Stimulated activated CD4-positive, alpha-beta T cell treated with anti-CD3 and anti-CD28 coated beads, Interleukin-2, amount 100 ng/mL, for 48 hours (primary cell): ENCODE measurements around the gene PPM1F.
"Not testable (repeated sequence)": the region's sequence is repeated elsewhere in the genome, so short reads cannot be mapped to it uniquely, and the experiment has no call there.

ENCODE experiments used
- DNase-seq, 2 donors: peaks; one replicate each; pipeline ENCODE4 v3.0.0-alpha.2; 2020

The PPM1F gene

GRCh38 chr22:21882754-21883333 is 69.8 kb downstream of the PPM1F start:
- DNase-seq = not testable (repeated sequence)

- DNase-seq = no peak
These were observed 70.6 kb downstream of the PPM1F start for GRCh38 chr22:21881841-21882753.

- peak in 1 of 2 donors; percentile 30 for DNase-seq
These were observed 76.0 kb downstream of the PPM1F start for GRCh38 chr22:21876486-21877176.

GRCh38 chr22:21874953-21875352 is 77.7 kb downstream of the PPM1F start:
- not testable (repeated sequence) for DNase-seq

GRCh38 chr22:21873619-21874018 is 79.0 kb downstream of the PPM1F start:
- no peak for DNase-seq

GRCh38 chr22:21872741-21873140 is 79.9 kb downstream of the PPM1F start:
- not testable (repeated sequence) for DNase-seq
